ENCODE results near the gene POU2AF1. TPM values are rescaled to one million over a fixed set of nuclear protein-coding genes. Genes with fewer than 3 reads are reported as not detected.

Gene POU2AF1
- total and polyA plus RNA-seq, 2 of the 13 experiments (the other 11 are each of a cell fraction or from before 2014, with no cell fraction given): 1.9 to 3.6 TPM

- TF ChIP-seq BCLAF1 (IDR thresholded peaks at IDR 0.05) (no peak), RERE (CRISPR knock-in tag; IDR thresholded peaks at IDR 0.05; ENCODE audit: low read depth) (peak; percentile 88), ZNF569 (CRISPR knock-in tag; IDR thresholded peaks at IDR 0.05; ENCODE audit: borderline replicate concordance) (no peak), GATAD1 (CRISPR knock-in tag; IDR thresholded peaks at IDR 0.05) (peak; percentile 77), WIZ (CRISPR knock-in tag; IDR thresholded peaks at IDR 0.05) (peak; percentile 86; the same call in 1 of the 2 replicates), ATF6 (CRISPR knock-in tag; conservative IDR thresholded peaks at IDR 0.05) (no peak), PITX1 (CRISPR knock-in tag; IDR thresholded peaks at IDR 0.05) (peak; percentile 98), ZNF318 (CRISPR knock-in tag; IDR thresholded peaks at IDR 0.05) (0 out of 2 replicates have a peak, but pooled peaks have one; percentile 48)
Measured at GRCh38 chr11:111360150-111361043, 18.7 kb downstream of the POU2AF1 start (continued).
